NCI-H2081 treated with DMSO at 0.1 percent for 48 hours (cell line): ENCODE data around the gene C9orf50.
"Not testable (repeated sequence)": the region's sequence is repeated elsewhere in the genome, so short reads cannot be mapped to it uniquely, and the experiment has no call there.

ENCODE experiments used
- DNase-seq: peaks from one replicate; lab custom pipeline; 2025; lab: John Stamatoyannopoulos, UW

Gene C9orf50

DNA sequence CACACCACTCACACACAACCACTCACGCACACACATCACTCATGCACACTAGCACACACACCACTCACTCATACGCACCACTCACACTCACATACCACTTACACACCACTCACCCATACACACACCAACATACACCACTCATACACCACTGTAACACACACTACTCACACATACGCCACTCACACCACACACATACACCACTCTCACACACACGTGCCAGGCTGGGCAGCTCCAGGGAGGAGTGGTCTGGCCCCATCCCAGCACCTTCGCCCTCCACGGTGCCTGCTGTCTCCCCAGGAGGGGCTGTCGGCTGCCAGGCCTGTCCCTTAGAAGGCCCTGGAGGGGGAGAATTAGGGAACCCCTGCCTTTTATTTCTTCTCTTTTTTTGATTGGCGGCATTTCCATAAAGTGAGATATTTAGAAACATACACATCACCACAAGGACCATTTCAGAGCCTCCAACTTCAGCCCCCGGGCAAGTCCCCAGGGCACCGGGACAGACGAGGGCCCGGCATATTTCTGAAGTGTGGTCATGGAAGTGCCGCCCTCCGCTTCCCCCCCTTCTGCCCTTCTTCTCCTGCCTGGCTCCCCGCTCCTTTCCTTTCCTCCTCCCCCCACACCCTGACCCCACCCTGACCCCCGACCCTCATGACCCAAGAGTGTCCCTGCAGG, 27.3 kb upstream of the C9orf50 start:
- no peak for DNase-seq

DNA sequence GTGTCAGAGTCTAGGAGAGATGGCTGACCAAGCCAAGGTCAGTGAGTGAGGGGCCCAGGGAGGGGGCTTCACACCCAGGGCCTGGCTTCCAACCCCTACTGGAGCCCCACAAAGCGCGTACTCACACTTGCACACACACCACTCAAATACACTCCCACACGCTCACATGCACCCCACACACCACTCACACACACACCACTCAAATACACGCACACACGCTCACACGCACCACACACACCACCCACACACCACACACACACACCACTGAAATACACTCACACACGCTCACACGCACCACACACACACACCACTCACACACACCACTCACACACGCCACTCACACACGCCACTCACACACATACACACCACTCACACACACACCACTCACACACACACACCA, 26.7 kb upstream of the C9orf50 start:
- no peak for DNase-seq

DNA sequence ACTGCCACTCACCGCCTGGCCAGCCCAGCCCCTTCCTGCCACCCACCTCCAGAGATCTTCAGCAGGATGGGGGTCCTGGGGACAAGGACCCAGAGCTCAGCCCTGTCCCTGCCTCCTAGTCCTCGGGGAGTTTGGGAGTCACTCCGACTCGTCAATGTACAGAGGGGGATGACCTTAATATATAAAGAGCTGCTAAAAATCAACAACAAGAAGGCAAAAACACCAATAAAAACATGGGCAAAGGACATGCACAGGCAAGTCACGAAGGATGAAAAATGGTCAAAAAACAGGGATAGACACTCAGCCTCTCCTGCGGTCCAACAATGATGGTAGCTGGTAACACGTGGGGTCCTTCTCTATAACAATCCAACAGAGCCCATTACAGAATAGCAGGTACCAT, 25.8 kb upstream of the C9orf50 start:
- DNase-seq, result no peak

DNA sequence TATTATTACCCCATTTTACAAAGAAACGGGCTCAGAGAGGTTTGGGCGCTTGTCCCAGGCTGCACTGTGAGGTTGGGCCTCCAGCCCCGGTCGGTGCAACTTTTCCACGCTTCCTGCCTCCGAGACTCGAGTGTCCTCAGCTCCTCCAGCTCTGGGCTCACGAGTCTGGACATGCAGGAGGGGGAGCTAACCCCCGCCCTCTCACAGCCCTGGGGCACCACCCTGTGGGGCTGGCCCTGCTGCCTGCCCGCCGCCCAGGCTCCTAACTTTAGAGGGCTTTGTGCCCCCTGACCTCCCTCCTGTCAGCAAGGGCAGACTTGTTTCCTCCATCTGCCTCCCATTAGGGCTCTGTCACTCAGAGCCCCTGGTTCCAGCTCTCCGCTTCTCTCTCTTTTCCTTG, 25.4 kb upstream of the C9orf50 start:
- DNase-seq, result no peak

DNA sequence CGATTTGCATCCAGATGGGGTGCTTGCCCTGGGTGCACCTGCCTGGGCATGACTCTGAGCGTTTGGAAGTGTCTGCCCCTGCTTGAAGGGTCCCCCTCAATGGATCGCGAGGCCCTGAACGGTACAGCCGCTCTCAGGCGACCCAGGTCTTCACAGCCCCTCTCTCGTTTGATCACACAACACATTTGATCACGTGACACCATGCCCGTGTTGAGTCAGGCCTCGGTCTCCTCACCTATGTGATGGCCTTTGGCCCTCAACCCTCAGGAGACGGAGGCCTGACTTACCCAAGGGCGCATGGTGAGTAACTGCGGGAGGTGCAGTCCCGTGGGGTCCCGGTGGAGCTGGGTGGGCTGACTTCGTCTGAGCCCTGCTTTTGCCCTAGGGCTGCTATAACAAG, 24.0 kb upstream of the C9orf50 start:
- no peak for DNase-seq

DNA sequence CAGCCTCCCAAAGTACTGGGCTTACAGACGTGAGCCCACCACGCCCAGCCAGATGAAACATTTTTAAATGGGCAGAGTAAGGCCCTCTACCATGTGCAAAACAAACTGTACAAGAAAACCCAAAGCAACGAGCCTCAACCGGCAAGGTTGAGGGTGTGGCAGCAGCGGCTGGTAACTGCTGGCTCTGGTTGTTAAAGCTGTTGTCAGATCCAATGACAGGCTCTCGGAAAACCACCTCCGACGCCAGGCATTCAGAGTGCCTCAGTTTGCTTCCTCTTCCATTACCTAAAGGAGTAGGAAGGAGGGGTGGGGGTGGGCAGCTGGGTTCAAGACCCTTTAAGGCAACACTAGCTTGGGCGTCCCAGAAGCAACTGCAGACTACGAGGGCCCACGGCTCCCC, 23.5 kb upstream of the C9orf50 start:
- no peak for DNase-seq

DNA sequence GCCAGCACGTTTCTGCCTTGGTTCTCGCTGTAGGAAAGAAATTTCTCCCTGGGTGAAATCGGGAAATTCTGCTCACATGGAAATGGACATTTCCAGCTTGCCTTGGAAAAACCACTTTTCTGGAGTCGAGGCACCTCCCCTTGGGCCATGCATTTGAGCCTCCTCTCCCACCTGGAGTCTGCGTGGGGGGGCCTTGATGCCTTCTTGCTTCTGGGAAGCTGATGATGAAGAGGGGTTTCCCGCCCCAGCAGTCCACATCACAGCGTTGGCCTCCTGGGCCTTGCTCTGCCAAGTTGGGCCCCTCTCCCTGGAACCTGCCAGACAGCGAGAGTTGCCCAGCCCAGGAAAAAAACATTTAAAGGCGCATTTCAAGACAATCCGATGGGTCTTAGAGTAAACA, 22.8 kb upstream of the C9orf50 start:
- DNase-seq, result no peak

DNA sequence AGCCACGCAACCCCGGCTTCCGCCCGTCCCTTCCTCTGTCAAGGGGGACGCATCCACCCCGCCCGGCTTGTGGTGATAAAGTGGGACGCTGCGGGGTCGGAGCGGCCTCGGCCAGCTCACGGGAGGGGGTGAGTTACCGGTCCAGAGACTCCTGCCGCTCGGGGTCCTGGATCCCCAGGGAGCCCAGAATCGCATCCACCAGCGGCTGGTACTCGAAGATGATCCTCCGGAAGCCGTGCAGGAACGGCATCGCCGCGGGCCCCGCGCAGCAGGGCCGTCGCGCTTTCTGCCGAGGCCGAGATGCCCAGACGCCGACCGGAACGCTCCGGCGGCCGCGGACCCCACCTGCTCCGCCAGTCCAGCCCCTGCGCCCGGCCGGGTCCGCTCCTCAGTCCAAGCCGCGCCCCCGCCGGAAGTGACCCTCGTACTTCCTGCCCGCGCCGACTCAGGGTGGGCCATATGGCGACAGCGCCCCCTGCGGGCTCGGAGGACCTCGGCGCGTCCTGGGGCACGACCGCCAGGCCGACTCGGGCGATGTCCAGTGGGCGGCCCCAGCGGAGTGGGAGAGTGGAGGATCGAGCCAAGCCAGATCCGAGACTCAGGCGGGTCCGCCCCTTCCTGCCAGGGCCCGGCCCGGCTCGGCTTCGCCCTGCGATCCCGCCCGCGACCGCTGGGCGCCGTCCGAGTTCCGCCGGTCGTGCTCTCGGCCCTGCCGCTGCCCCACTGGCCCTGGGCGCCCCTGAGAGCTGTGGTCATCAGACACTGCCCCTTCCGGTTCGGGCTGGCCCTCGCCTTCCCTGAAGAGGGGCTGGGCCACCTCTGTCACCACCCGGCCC, 21.1 kb upstream of the C9orf50 start, which contains the start of gene ASB6:
TSS of gene ASB6 (minus strand) at position 402 of the 836 bp plus-strand sequence. CDS start at position 250, 152 bp downstream.
- DNase-seq, result no peak

DNA sequence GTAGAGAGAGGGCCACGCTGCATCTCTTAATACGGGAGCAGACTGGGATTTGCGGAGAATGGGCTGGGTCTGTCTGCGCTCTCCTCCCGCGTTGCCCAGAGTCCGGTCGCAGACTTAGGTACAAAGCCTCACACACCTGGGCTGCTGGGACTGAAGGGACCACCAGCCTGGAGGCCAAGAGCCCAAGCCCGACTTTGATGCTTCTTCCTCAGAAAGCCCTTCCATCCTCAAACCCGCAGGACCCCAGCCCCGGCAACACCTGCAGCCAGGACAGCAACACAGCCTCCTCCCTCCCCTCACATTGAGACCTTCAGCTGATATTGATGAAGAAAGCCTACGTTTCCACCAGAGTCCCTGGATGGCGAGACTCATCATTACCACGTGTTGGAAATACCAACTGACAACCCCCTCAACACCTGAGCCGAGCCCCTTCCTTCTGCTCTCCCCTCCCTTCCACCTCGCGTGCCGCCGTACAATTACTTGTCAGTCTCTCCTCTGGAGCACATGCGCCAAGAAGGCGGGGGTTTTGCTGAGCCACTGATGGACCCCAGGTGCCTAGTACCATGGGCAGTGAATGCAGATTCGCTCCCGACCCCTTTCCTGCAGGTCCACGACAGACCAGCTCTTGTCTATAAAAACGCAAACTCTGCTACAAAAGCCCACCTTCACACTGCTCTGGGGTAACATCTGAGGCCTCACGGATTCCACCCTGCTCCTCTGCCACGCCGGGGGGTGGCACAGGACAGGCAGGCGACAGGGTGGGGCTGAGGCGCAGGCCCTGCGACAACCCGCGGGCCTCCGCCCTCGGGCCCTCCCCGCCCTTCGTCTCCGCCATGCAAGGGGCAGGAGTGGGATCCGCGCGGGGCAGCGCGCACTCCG, 20.2 kb upstream of the C9orf50 start:
- DNase-seq, result no peak

DNA sequence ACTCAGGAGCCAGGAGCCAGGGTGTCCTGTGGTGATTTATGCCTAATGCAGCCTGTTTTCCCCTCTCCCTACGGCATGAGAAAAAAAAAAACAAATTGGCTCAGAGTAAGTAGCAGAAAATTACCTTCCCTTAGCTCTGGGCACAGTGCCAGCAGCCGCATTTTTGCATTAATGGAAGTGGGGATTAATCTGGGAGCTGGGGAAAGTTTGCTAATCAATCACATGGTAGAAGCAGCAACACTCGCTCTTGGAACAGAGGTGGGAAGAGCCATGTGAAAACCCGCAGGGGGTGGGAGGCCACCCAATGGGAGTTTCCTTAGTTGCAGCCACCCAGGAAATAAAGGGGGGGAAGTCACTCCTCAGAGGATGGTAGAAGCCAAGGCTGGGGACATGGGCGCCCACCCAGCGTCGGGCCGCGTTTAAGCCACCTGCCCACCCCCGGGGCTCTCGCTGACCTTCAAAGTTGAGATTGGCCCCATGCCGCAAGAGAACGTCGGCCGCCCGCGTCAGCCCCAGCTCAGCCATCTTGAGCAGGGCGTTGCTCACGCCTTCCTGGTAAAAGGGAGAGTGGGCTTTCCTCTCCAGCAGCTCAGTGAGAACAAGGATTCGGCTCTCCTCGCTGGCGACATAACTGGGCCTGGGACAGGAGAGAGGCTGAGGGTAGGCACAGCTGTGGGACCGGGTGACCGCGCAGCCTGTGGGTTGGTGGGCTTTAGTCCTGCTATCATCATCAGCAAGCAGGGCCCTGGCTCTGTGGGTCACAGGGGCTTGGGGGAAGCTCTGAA, 19.4 kb upstream of the C9orf50 start:
- peak; percentile 45 for DNase-seq

DNA sequence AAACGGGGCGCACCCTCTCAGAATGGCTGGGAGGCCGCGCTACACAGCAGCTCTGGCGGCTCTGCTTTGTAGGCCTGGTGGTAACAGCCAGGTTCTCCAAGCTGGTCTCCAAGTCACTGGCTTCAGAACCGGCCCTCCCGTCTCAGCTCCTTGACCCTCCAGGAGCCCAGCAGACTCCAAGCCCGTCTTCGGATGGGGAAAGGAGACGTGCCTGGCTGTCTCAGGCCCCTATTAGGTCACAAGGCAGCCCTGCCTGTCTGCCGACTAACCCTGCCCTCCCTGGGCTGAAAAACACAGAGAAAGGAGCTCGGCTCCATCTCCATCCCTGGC, 18.8 kb upstream of the C9orf50 start:
- no peak for DNase-seq

DNA sequence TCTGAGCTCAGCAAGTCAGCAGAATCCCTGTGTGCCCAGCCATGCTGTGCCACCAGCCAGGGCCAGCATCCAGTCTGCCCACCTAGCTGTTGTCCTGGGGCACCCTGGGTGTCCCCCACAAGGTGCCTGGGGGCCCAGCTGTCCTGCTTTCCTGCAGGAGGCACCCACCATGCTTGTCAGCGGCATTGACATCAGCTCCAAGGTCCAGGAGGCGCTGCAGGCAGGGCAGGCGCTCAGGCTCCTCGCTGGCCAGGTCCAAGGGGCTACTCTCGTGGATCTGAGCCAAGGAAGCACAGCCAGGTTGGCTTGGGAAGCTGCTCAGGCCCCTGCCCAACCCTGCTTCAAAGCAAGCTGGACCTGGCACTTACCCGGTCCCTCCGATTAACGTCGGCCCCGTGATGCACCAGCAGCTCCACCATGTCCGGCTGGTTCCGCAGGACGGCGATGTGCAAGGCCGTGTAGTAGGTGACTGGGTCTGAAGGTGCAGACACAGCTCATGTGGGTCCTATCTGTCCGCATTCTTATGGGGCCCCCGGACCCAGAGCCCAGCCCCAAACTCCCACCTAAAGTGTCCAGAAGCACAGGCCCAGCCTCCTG, 18.2 kb upstream of the C9orf50 start:
- no peak for DNase-seq

DNA sequence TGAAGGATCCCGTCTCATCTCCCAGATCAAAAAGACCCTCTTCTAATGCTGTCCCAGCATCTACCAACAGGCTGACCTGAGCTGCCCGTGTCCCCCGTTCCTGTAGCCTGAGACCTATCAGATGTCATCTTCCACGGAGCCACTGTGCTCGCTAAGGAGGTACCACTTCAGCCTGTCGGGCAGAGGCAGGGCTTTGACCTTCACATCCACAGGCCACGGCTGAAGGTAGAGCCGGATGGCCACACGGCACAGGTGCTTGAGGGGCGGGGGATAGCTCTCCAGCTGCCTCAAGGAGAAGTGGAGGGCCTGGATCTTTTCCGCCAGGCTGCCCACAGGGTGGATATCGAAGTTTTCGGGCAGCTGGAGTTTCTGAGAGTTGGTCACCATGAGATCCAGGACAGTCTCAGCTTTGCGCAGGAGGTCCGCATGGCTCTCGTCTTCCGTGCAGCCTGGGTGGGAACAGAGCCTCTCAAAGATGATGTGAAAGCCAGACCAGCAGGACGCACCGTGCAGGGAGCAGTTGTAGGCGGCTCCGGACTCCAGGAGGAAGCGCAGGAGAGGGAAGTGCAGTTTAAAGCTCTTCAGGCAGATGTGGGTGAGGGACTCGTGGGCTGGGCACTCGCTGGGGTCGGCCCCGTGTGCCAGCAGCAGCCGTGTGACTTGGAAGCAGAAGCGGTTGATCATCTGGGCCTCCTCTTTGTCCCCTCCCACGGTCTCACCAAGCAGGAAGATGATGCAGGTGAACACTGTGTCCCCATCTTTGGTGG, 17.0 kb upstream of the C9orf50 start:
- DNase-seq, result no peak

DNA sequence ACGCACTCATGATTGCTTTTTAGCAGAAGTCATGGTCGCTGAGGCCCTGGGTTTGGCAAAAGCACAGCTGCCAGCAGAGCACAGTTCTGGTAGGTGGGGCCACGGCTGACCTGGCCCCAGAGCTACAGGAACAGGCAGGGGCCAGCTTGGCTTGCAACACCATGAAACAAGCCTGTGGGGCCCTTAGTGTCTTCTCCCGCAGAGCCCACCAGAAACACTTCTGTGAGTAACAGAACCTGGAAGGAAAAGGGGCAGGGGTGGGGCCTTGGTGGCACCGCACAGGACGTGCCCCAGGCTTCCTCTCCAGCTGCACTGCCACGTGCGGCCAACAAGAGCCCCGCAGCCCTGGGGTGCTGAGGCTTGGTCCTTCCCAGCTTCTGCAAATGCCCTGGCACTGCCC, 16.2 kb upstream of the C9orf50 start:
- no peak for DNase-seq

DNA sequence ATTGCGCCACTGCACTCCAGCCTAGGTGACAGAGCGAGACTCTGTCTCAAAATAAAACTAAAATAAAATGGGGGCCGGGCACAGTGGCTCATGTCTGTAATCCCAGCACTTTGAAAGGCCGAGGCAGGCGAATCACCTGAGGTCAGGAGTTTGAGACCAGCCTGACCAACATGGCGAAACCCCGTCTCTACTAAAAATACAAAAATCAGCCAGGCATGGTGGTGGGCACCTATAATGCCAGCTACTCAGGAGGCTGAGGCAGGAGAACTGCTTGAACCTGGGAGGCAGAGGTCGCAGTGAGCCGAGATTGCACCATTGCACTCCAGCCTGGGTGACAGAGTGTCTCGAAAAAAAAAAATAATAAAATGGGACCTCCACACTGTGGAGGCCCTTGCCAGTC, 15.4 kb upstream of the C9orf50 start:
- DNase-seq, result not testable (repeated sequence)

DNA sequence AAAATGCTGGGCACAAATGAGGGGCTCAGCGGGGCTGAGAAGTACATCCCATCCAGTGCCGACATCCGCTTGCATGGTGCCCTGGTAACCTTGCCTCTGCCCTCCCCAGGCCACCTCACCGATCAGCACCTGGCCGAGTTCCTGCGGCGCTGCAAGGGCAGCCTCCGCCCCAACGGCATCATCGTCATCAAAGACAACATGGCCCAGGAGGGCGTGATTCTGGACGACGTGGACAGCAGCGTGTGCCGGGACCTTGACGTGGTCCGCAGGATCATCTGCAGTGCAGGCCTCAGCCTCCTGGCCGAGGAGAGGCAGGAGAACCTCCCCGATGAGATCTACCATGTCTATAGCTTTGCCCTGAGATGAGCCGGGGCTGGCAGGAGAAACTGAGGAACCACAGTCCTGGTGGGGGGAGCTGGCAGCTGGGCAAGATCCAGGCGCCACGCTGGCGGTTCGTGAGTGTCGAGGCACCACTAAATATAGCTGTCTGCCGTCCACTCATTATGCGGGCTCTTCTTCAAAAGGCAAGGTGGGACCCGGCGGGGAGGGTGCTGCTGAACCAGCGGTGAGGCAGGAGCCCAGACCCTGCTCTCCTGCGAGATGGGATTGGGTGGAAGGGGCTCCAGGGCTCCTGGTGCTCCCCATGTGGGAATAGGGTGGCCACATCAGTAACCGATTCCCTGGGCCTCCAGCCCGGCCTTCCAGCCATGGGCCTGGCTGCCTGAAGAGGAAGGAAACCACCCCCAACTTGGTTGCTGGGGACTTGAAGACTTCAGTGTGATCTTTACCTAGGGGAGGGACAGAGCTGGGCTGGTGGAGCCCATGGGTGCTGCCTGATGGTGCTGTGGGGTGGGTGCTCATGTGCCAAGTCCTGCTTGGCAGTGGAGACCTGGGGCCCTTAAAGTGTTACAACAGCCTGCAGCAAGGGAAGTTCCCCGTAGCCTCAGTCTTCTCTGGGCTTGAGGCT, 14.5 kb upstream of the C9orf50 start:
- no peak for DNase-seq

DNA sequence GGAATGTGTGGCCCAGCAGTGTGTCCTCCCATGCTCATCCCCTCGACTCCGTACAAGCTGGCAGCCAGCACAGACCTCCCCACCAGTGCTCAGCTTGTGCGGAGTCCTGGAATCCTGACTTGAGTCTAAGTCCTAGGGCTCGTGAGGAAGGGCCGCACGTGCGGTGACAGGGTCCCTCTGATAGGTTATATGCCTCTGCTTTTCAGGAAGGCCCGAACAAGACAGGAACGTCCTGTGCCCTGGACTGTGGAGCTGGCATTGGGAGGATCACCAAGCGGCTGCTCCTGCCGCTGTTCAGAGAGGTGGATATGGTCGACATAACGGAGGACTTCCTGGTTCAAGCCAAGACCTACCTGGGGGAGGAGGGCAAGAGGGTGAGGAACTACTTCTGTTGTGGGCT, 12.9 kb upstream of the C9orf50 start:
- DNase-seq, result no peak

DNA sequence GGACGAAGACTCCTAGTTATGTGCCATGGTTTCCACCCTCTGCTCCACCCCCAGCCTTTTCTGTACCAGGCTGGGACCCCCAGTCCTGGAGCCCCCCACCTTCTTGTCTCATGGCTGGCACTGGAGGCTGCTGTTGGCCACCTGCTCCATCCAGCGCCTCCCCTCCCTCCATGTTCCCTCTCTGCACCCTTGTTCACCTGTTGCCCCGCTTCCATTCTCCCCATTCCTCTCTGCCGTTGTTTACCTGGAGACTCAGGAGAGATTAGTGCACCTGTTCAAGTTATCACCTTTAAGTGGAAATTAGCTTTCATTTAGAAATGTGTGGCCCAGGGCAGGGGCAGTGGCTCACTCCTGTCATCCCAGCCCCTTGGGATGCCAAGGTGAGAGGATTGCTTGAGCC, 12.3 kb upstream of the C9orf50 start:
- DNase-seq, result no peak

DNA sequence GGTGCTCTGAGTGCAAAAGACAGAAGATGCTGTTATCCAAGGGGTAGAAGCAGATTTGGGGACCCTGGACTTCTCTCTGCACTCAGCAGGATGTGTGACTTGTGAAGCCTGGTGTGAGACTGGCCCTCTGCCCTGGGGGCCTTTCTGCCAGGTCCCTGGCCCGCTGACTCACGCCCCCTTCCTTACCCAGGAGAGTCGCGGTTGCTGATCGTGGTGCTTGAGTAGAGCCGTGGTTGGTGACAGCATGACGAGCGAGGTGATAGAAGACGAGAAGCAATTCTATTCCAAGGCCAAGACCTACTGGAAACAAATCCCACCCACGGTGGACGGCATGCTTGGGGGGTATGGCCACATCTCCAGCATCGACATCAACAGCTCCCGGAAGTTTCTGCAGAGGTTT, 11.6 kb upstream of the C9orf50 start:
- no peak for DNase-seq
